B cell (primary cell): ENCODE measurements around the gene CADM1. TPM values are rescaled to one million over a fixed set of nuclear protein-coding genes. Genes with fewer than 3 reads are reported as not detected.

Experiments used
- ATAC-seq: fragments of 200-7000 bp; cut with Tn5 transposase; one replicate; pipeline ENCODE4 v1.10.0; 2021; ENCODE audit warnings: low read depth, mild to moderate bottlenecking, moderate number of reproducible peaks, moderate library complexity
- CTCF ChIA-PET: fragments of 350-600 bp; sonication (Branson Sonifier 250); formaldehyde crosslinking; loops from one replicate; lab custom pipeline; 2021; ENCODE audit warnings: antibody characterized with exemption, inconsistent platforms; lab: Charles Lee
- POLR2A ChIA-PET: fragments of 350-600 bp; sonication (Branson Sonifier 250); formaldehyde crosslinking; loops from one replicate; lab custom pipeline; 2021; ENCODE audit warnings: antibody characterized with exemption; lab: Charles Lee
- DNase-seq: peaks from one replicate; pipeline ENCODE4 v3.0.0; 2013
- H2AFZ ChIP-seq: 2 replicates; pipeline ENCODE4 v1.6.1; 2012; ENCODE audit warnings: mild to moderate bottlenecking, low read depth, low read length; ENCODE audit not compliant: insufficient read depth, poor library complexity, severe bottlenecking
- H3K27ac ChIP-seq, 2 donors: 1 replicate in 1 of 2; 2 replicates in 1 of 2; pipeline ENCODE4 v1.5.1; 2012 to 2013; ENCODE audit warnings: low read length in 2 of 2, mild to moderate bottlenecking in 2 of 2, moderate library complexity in 1 of 2
- H3K27me3 ChIP-seq, 4 experiments: fragments of 200-600 bp in 1 of 4; sonication (generic) in 1 of 4; replicated peaks in 1 of 4; 1 replicate in 2 of 4; 2 replicates in 2 of 4; pipeline versions ENCODE4 v1.6.1 to v1.7.0; 2013 to 2016; ENCODE audit warnings: low read length in 3 of 4, mild to moderate bottlenecking in 2 of 4, mixed read lengths in 1 of 4, moderate library complexity in 1 of 4; ENCODE audit not compliant: insufficient read depth in 4 of 4, control insufficient read depth in 3 of 4; ENCODE audit errors: control extremely low read depth in 1 of 4
- H3K36me3 ChIP-seq, 2 experiments: replicated peaks in 1 of 2; 1 replicate in 1 of 2; 2 replicates in 1 of 2; pipeline versions ENCODE4 v1.6.1 to v1.7.1; 2013; ENCODE audit warnings: low read length in 1 of 2; ENCODE audit not compliant: insufficient read depth in 2 of 2, control insufficient read depth in 1 of 2; ENCODE audit errors: control extremely low read depth in 1 of 2, extremely low read depth in 1 of 2
- H3K4me1 ChIP-seq, 2 donors: fragments of 200-600 bp in 1 of 2; sonication (generic) in 1 of 2; 1 replicate in 1 of 2; 2 replicates in 1 of 2; pipeline versions ENCODE4 v1.5.1 to v1.6.1; 2013 to 2017; ENCODE audit warnings: low read length in 2 of 2; ENCODE audit not compliant: control insufficient read depth in 2 of 2, insufficient read depth in 2 of 2
- H3K4me2 ChIP-seq: replicated peaks from 2 replicates; pipeline ENCODE3; 2012; ENCODE audit warnings: mild to moderate bottlenecking, low read depth, low read length; ENCODE audit not compliant: poor library complexity, severe bottlenecking
- H3K4me3 ChIP-seq, 5 experiments: fragments of 200-600 bp in 1 of 5; sonication (generic) in 1 of 5; 1 replicate in 3 of 5; 2 replicates in 2 of 5; pipeline versions ENCODE4 v1.5.1 to v1.7.0; 2011 to 2016; ENCODE audit warnings: low read length in 4 of 5, mild to moderate bottlenecking in 4 of 5, low read depth in 2 of 5, control low read depth in 1 of 5, moderate library complexity in 1 of 5; ENCODE audit not compliant: insufficient read depth in 1 of 5; ENCODE audit errors: control extremely low read depth in 1 of 5, extremely low read depth in 1 of 5
- H3K79me2 ChIP-seq: fragments of 200-600 bp; sonication (generic); one replicate; pipeline ENCODE4 v1.6.0; 2016; ENCODE audit warnings: low read length; ENCODE audit not compliant: control insufficient read depth, insufficient read depth
- H3K9ac ChIP-seq: fragments of 200-600 bp; sonication (generic); 2 replicates; pipeline ENCODE4 v1.6.1; 2017; ENCODE audit warnings: mild to moderate bottlenecking, low read length, moderate library complexity
- H3K9me3 ChIP-seq, 3 donors: one replicate each; pipeline versions ENCODE4 v1.6.1 to v1.7.1; 2013; ENCODE audit warnings: low read length in 2 of 3; ENCODE audit not compliant: control insufficient read depth in 2 of 3, insufficient read depth in 1 of 3; ENCODE audit errors: control extremely low read depth in 1 of 3
- H4K20me1 ChIP-seq: 2 replicates; pipeline ENCODE4 v1.6.0; 2012; ENCODE audit warnings: mild to moderate bottlenecking, low read length; ENCODE audit not compliant: insufficient read depth, control insufficient read depth, poor library complexity, severe bottlenecking
- H3K27ac Mint-ChIP-seq: one replicate; pipeline ENCODE4 v1.8.0; 2021; ENCODE audit warnings: mixed read lengths
- H3K27me3 Mint-ChIP-seq: one replicate; pipeline ENCODE4 v1.8.0; 2021; ENCODE audit warnings: mixed read lengths
- H3K4me1 Mint-ChIP-seq: one replicate; pipeline ENCODE4 v1.8.0; 2021; ENCODE audit warnings: mixed read lengths
- H3K4me3 Mint-ChIP-seq: one replicate; pipeline ENCODE4 v1.8.0; 2021; ENCODE audit warnings: mixed read lengths
- H3K9me3 Mint-ChIP-seq: one replicate; pipeline ENCODE4 v1.8.0; 2022; ENCODE audit warnings: mixed read lengths; ENCODE audit not compliant: insufficient read depth
- CTCF ChIP-seq: fragments of 200-600 bp; IDR thresholded peaks from one replicate; pipeline ENCODE4 v1.8.0; 2022; ENCODE audit warnings: antibody characterized with exemption, mild to moderate bottlenecking
- EZH2 ChIP-seq: IDR thresholded peaks from 2 replicates; pipeline ENCODE4 v1.6.1; 2012; ENCODE audit warnings: borderline replicate concordance, low read depth, mild to moderate bottlenecking, moderate library complexity, low read length; ENCODE audit not compliant: insufficient read depth, poor library complexity, severe bottlenecking
- WGBS: methylation state at CpG from one replicate; pipeline ENCODE4 v1.1.5; 2013; ENCODE audit warnings: missing lambda C conversion rate; ENCODE audit not compliant: insufficient coverage; 5-methylcytosine and 5-hydroxymethylcytosine counted together
- intact Hi-C: fragments of 100-400 bp; cut with micrococcal nuclease; formaldehyde crosslinking; loops from one replicate; pipeline ENCODE4 v1.10.0; 2022
- polyA plus RNA-seq: library from polyadenylated mRNA; depleted of rRNA; stranded (reverse); fragments of >200 nt; gene quantifications from 2 replicates; pipeline ENCODE4 v1.2.3, GENCODE V29; 2012
- total RNA-seq, 2 donors: library from RNA; stranded (reverse); fragments of 120-200 nt in 1 of 2; gene quantifications; 1 replicate in 1 of 2; 2 replicates in 1 of 2; pipeline versions ENCODE4 v1.2.3 to v1.2.4, GENCODE V29; 2013 to 2022

Gene CADM1
- total and polyA plus RNA-seq, 2 donors (not counting 1 experiment from before 2014, with no cell fraction given) = 0.43 to 0.49 TPM

GRCh38 chr11:115291325-115291724 lies 212.9 kb downstream of the CADM1 start:
- ChIA-PET CTCF (interaction anchor here (1.5 kb wide), 1 partner anchor 10 kb away, joined by 5 read pairs; no protein-coding TSS in a partner anchor), POLR2A (no interaction called here)
- DNase-seq (no peak), ATAC-seq (no peak)
- Histone ChIP-seq H3K79me2 (no peaks in the 10 kb centered on the region), H4K20me1 (no peaks in the 10 kb centered on the region), H3K27ac (no peak overlapping the region), H3K9ac (no peak overlapping the region), H3K4me2 (no peak overlapping the region), H3K27me3 (no peaks in the 10 kb centered on the region), H3K4me1 (no peaks in the 10 kb centered on the region), H3K4me3 (no peak overlapping the region), H3K9me3 (no peaks in the 10 kb centered on the region), H2AFZ (no peak overlapping the region), H3K36me3 (no peaks in the 10 kb centered on the region)
- peaks cover 3% of the 10 kb centered on the region for H3K27me3 Mint-ChIP-seq
- TF ChIP-seq EZH2 (no peak), CTCF (no peak)
- 84% methylated on average over 3 of the region's 3 CpGs for WGBS
- no peak overlapping the region for H3K4me3 Mint-ChIP-seq
- no peaks in the 10 kb centered on the region for H3K9me3 Mint-ChIP-seq
- intact Hi-C loops = no loop called here
- H3K4me1 Mint-ChIP-seq = no peaks in the 10 kb centered on the region
- no peak overlapping the region for H3K27ac Mint-ChIP-seq

- Histone ChIP-seq H3K4me2 (no peak overlapping the region), H3K9me3 (no peaks in the 10 kb centered on the region), H3K36me3 (no peaks in the 10 kb centered on the region), H2AFZ (no peak overlapping the region), H3K27me3 (no peaks in the 10 kb centered on the region), H3K4me1 (no peaks in the 10 kb centered on the region), H3K4me3 (no peak overlapping the region), H3K27ac (no peak overlapping the region), H3K79me2 (no peaks in the 10 kb centered on the region), H4K20me1 (no peaks in the 10 kb centered on the region), H3K9ac (no peak overlapping the region)
- H3K9me3 Mint-ChIP-seq = no peaks in the 10 kb centered on the region
- H3K4me3 Mint-ChIP-seq = no peak overlapping the region
- ATAC-seq (no peak), DNase-seq (no peak)
- intact Hi-C loops = no loop called here
- ChIA-PET CTCF (interaction anchor here (1.5 kb wide), 1 partner anchor 10 kb away, joined by 5 read pairs; no protein-coding TSS in a partner anchor), POLR2A (no interaction called here)
- peaks cover 3% of the 10 kb centered on the region for H3K27me3 Mint-ChIP-seq
- 77% methylated on average over 5 of the region's 6 CpGs for WGBS
- H3K4me1 Mint-ChIP-seq = no peaks in the 10 kb centered on the region
- TF ChIP-seq CTCF (no peak), EZH2 (no peak)
- no peak overlapping the region for H3K27ac Mint-ChIP-seq
These were observed 213.3 kb downstream of the CADM1 start for GRCh38 chr11:115290893-115291292.
